HG03135 (cell line): ENCODE data around the gene SPNS1.

Experiments used
- ATAC-seq: cut with Tn5 transposase; IDR thresholded peaks from one replicate; pipeline ENCODE4 v1.9.1; 2021; ENCODE audit warnings: mild to moderate bottlenecking, moderate library complexity; ENCODE audit not compliant: unreplicated experiment

The SPNS1 gene

DNA sequence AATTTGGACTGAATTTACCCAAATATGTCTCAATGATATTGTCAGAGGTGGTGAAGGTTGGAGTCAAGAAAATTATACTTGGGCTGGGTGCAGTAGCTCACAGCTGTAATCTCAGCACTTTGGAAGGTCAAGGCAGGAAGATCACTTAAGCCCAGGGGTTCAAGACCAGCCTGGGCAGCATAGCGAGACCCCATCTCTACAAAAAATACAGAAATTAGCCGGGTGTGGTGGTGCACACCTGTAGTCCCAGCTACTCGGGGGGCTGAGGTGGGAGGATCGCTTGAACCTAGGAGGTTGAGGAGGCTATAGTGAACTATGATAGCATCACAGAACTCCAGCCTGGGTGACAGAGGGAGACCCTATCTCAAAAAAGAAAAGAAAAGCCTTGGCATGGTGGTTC lies 51.2 kb downstream of the SPNS1 start:
- no peak for ATAC-seq

DNA sequence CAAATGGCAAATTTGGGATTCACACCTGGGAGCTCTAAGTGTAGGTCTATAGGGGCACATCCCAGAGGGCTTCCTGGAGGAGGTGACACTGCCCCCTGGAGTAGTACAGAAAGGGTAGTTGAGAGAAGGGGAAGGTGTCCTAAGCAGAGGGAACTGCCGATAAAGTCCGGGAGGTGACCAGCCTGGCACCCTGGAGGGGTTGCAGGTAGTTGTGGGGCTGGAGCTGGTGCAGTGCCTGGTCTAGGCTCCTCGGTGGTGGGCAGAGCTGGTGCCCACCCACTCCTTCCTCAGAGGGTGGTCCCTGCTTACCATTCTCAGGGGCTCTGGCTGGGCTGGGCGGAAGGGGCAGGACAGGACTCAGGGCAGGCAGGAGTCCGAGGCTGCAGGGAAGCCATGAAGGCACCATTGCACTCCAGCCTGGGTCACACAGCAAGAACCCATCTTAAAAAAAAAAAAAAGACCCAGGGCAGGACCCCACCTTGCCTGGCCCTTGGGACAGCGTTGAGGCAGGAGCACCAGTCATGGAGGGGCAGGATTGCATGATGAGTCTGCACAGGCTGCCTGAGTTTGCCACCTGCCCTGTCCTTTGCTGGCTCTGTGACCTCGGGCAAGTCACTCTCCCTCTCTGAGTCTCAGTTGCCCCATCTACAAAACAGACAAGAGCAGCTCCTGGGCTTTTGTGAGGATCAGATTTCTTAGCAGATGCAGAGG lies 54.0 kb downstream of the SPNS1 start:
- no peak for ATAC-seq

DNA sequence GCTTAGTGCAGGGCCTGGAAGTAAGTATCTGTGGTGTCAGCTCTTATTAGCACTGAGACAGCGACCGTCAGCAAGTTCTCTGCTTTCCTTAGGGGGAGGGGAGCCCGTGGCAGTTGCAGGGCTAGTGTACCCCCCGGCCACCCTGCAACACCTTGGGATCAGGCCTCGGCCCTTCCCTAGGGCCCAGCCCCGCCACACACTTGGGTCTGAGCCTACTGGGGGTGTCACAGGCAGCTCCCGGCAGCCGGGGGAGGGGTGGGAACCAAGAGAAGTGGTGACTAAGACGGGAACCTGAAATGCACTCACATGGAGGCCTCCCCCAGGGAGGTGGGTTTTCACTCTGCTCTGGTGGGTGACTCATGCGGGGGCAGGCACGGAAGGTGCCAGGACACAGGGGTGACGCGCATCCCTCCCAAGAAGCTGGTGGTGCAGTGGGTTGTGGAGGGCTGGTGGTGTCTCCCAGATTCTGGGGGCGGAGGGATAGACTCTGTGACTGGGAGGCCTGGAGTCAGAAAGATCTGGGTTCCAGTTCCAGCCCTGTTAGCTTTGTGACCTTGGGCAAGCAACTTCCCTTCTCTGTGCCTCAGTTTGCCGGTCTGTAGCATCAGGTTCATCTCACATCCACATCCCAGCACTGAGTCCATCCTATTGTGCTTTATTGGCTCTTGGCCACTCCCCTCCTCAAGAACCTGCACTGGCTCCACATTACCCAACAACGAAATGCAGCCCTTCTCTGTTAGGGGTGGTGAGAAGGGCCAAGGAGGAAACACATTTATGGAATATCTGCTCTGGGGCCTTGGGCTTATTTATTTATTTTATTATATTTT lies 54.8 kb downstream of the SPNS1 start:
- no peak for ATAC-seq

DNA sequence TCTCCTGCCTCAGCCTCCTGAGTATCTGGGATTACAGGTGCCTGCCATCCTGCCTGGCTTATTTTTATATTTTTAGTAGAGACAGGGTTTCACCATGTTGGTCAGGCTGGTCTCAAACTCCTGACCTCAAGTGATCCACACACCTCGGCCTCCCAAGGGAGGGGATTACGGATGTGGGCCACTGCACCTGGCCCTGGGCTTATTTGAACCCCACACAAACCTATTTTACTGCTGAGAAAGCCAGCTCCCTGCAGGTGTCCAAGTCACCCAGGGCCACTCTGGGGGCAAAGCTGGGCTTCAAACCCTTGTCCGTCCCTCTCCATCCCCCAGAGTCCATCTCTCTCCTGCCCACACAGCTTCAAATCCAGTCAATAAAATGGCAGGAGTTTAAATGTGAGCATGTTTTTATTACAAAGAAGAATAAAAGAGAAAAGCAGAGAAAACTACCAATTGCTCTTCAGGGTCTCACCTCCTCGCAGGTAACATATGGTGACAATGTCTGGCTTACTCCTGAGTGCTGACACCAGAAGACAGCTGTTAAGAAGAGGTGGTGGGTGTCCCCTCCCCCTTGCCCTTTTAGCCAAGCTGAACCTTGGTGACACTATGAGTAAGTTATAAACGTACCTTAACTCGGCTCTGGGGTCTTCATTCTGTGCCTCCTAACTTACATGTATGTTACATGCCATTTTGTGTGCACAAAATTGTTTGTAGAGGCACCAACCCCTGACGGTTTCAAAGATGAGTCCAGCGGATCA lies 55.7 kb downstream of the SPNS1 start:
- no peak for ATAC-seq
